ELF-1 (cell line): ENCODE measurements around the gene ANKS1B.
"Not testable (repeated sequence)": the region's sequence is repeated elsewhere in the genome, so short reads cannot be mapped to it uniquely, and the experiment has no call there.

Experiments
- DNase-seq: peaks from one replicate; pipeline ENCODE4 v3.0.0-alpha.2; 2016; ENCODE audit warnings: low read depth, low spot score

The ANKS1B gene

GRCh38 chr12:98772818-98773217 lies 1211.9 kb downstream of the ANKS1B start:
- DNase-seq: no peak

GRCh38 chr12:98771811-98772752 lies 1212.7 kb downstream of the ANKS1B start:
- DNase-seq: no peak

- no peak for DNase-seq
Observed at GRCh38 chr12:98770230-98770629, 1214.5 kb downstream of the ANKS1B start.

GRCh38 chr12:98769068-98769467 lies 1215.7 kb downstream of the ANKS1B start:
- DNase-seq: no peak

- DNase-seq: no peak
Observed at GRCh38 chr12:98767248-98767647, 1217.5 kb downstream of the ANKS1B start.

- no peak for DNase-seq
Observed at GRCh38 chr12:98763656-98764055, 1221.1 kb downstream of the ANKS1B start.

GRCh38 chr12:98758331-98758730 lies 1226.4 kb downstream of the ANKS1B start:
- DNase-seq: no peak

GRCh38 chr12:98757455-98757854 lies 1227.3 kb downstream of the ANKS1B start:
- no peak for DNase-seq

GRCh38 chr12:98755855-98756254 lies 1228.9 kb downstream of the ANKS1B start:
- not testable (repeated sequence) for DNase-seq

GRCh38 chr12:98754095-98754494 lies 1230.6 kb downstream of the ANKS1B start:
- DNase-seq: no peak

GRCh38 chr12:98752726-98753125 lies 1232.0 kb downstream of the ANKS1B start:
- no peak for DNase-seq

- DNase-seq: no peak
Observed at GRCh38 chr12:98751580-98752115, 1233.1 kb downstream of the ANKS1B start.

GRCh38 chr12:98750511-98750910 lies 1234.2 kb downstream of the ANKS1B start:
- DNase-seq: peak; percentile 39

- DNase-seq: no peak
Observed at GRCh38 chr12:98748463-98748862, 1236.3 kb downstream of the ANKS1B start.

GRCh38 chr12:98745578-98746391 lies 1239.0 kb downstream of the ANKS1B start:
- peak; percentile 34 for DNase-seq

GRCh38 chr12:98744680-98745079 lies 1240.1 kb downstream of the ANKS1B start:
- no peak for DNase-seq

GRCh38 chr12:98743362-98743953 lies 1241.3 kb downstream of the ANKS1B start:
- peak; percentile 53 for DNase-seq

- peak; percentile 37 for DNase-seq
Observed at GRCh38 chr12:98741556-98742265, 1243.0 kb downstream of the ANKS1B start.

GRCh38 chr12:98741196-98741555 lies 1243.6 kb downstream of the ANKS1B start:
- DNase-seq: no peak

GRCh38 chr12:98740751-98741150 lies 1244.0 kb downstream of the ANKS1B start:
- DNase-seq: no peak

GRCh38 chr12:98738539-98738938 lies 1246.2 kb downstream of the ANKS1B start:
- no peak for DNase-seq
